Endothelial cell of umbilical vein (primary cell): ENCODE results near the gene ITGA2.

Experiments used
- CTCF ChIP-seq, 2 donors: IDR thresholded peaks; 1 replicate in 1 of 2; 2 replicates in 1 of 2; pipeline ENCODE4 v1.5.1; 2011; ENCODE audit warnings: low read length in 2 of 2, mild to moderate bottlenecking in 2 of 2, moderate library complexity in 2 of 2, control low read depth in 1 of 2, inconsistent platforms in 1 of 2, low read depth in 1 of 2; ENCODE audit not compliant: insufficient read depth in 1 of 2; ENCODE audit errors: extremely low read depth in 1 of 2
- MAX ChIP-seq: IDR thresholded peaks from 2 replicates; pipeline ENCODE4 v1.6.1; 2011; ENCODE audit not compliant: insufficient read depth, insufficient read length

- TF ChIP-seq CTCF (IDR thresholded peaks at IDR 0.05; ENCODE audit: extremely low read depth in 1 of 2, insufficient read depth in 1 of 2, low read depth in 1 of 2, low read length in 2 of 2), result no peak
- no peak for TF ChIP-seq MAX
Measured at GRCh38 chr5:53123702-53124101, 134.6 kb downstream of the ITGA2 start.
